H1 (cell line): ENCODE measurements around the gene ODF2L.

Experiments used
- EP300 ChIP-seq, 2 experiments: IDR thresholded peaks; 1 replicate in 1 of 2; 2 replicates in 1 of 2; pipeline ENCODE4 v1.6.1; 2011 to 2012; ENCODE audit warnings: low read depth in 2 of 2, low read length in 2 of 2, mild to moderate bottlenecking in 2 of 2, borderline replicate concordance in 1 of 2, inconsistent platforms in 1 of 2, moderate library complexity in 1 of 2
- NANOG ChIP-seq: IDR thresholded peaks from 2 replicates; pipeline ENCODE4 v1.6.1; 2011; ENCODE audit warnings: low read length, low read depth, mild to moderate bottlenecking, inconsistent platforms; ENCODE audit not compliant: insufficient read depth, poor library complexity, severe bottlenecking
- RFX5 ChIP-seq: IDR thresholded peaks from 2 replicates; pipeline ENCODE4 v1.6.1; 2011; ENCODE audit warnings: low read depth, low read length, improper control_type of control experiment, borderline replicate concordance
- ZNF274 ChIP-seq: IDR thresholded peaks from 2 replicates; pipeline ENCODE4 v1.7.0; 2012; ENCODE audit warnings: low read length, borderline replicate concordance; ENCODE audit errors: extremely low read depth
- TF ChIP-seq, protein P1 (sequence below), 3 experiments: IDR thresholded peaks; 1 replicate in 2 of 3; 2 replicates in 1 of 3; pipeline versions ENCODE4 v1.5.1 to v1.6.1; 2011; ENCODE audit warnings: low read length in 3 of 3, mild to moderate bottlenecking in 3 of 3, inconsistent platforms in 2 of 3, low read depth in 1 of 3, moderate library complexity in 1 of 3; ENCODE audit not compliant: insufficient read depth in 1 of 3; ENCODE audit errors: control extremely low read depth in 1 of 3

DNA sequence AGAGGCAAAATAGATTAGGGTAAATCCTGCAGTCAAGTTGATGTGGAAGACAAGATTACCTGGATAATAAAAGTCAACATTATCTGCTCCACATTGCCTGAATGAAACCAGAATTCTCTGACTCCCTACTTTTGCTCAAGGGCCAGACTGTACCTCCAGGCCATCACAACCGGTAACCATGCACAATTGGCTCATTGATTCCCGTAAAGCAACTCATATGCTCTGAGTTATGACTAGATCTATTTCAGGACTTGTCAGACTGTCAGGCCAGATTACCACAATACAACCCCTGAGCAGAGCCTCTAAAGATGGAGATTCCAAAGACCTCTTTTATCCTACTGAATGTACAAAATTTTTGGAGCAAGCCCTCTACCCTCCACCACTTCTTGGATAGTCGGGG is 90.4 kb downstream of the ODF2L start:
- TF ChIP-seq NANOG = no peak
- TF ChIP-seq, protein P1, sequence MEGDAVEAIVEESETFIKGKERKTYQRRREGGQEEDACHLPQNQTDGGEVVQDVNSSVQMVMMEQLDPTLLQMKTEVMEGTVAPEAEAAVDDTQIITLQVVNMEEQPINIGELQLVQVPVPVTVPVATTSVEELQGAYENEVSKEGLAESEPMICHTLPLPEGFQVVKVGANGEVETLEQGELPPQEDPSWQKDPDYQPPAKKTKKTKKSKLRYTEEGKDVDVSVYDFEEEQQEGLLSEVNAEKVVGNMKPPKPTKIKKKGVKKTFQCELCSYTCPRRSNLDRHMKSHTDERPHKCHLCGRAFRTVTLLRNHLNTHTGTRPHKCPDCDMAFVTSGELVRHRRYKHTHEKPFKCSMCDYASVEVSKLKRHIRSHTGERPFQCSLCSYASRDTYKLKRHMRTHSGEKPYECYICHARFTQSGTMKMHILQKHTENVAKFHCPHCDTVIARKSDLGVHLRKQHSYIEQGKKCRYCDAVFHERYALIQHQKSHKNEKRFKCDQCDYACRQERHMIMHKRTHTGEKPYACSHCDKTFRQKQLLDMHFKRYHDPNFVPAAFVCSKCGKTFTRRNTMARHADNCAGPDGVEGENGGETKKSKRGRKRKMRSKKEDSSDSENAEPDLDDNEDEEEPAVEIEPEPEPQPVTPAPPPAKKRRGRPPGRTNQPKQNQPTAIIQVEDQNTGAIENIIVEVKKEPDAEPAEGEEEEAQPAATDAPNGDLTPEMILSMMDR (IDR thresholded peaks at IDR 0.05; ENCODE audit: control extremely low read depth in 1 of 3, insufficient read depth in 1 of 3, low read depth in 1 of 3, low read length in 3 of 3) = no peak
- TF ChIP-seq RFX5 = no peak
- TF ChIP-seq ZNF274 = no peak
- no peak for TF ChIP-seq EP300 (IDR thresholded peaks at IDR 0.05; ENCODE audit: borderline replicate concordance in 1 of 2, low read depth in 2 of 2, low read length in 2 of 2)
